ENCODE data around the gene FES. TPM values are rescaled to one million over a fixed set of nuclear protein-coding genes. Genes with fewer than 3 reads are reported as not detected.
A peak's percentile ranks its signal among the peaks of the same experiment; 100 is the strongest.
"Not testable (repeated sequence)": the region's sequence is repeated elsewhere in the genome, so short reads cannot be mapped to it uniquely, and the experiment has no call there.

The FES gene
- 16.2 TPM for total RNA-seq
- long read RNA-seq, transcript FES-201 (19 exons, 2,829 nt), result major isoform, 7 of 19 reads
- long read RNA-seq, partial matches to known transcripts, result 3 of 19 reads
- long read RNA-seq, other reads (novel, unspliced or antisense), result 9 of 19 reads

GRCh38 chr15:90883976-90884718 lies at the start of gene FES:
Gene FES, plus strand, starts transcription at chr15:90884504. Its CDS starts 542 bp downstream, at chr15:90885046.
- DNase-seq (ENCODE audit: low spot score), result peak; percentile 94
- intact Hi-C loops (cut with DNase I), result loop anchor here (1.0 to 10.0 kb wide), 2 partner anchors 14 to 389 kb away; no protein-coding TSS in a partner anchor

GRCh38 chr15:90834626-90835025 lies 49.7 kb upstream of the FES start:
- intact Hi-C loops (cut with DNase I), result no loop called here
- no peak for DNase-seq (ENCODE audit: low spot score)

- intact Hi-C loops (cut with DNase I), result no loop called here
Measured at GRCh38 chr15:90836296-90836871, 47.9 kb upstream of the FES start.

GRCh38 chr15:90837094-90837493 lies 47.2 kb upstream of the FES start:
- intact Hi-C loops (cut with DNase I), result no loop called here
- no peak for DNase-seq (ENCODE audit: low spot score)

More at GRCh38 chr15:90836296-90836871, 47.9 kb upstream of the FES start:
- no peak for DNase-seq (ENCODE audit: low spot score)

GRCh38 chr15:90838139-90838538 lies 46.2 kb upstream of the FES start:
- intact Hi-C loops (cut with DNase I), result no loop called here
- DNase-seq (ENCODE audit: low spot score), result no peak

- DNase-seq (ENCODE audit: low spot score), result no peak
- intact Hi-C loops (cut with DNase I), result no loop called here
Measured at GRCh38 chr15:90838544-90838943, 45.8 kb upstream of the FES start.

- peak; percentile 80 for DNase-seq (ENCODE audit: low spot score)
- intact Hi-C loops (cut with DNase I), result no loop called here
Measured at GRCh38 chr15:90839187-90840071, 44.9 kb upstream of the FES start.

- intact Hi-C loops (cut with DNase I), result no loop called here
- no peak for DNase-seq (ENCODE audit: low spot score)
Measured at GRCh38 chr15:90840157-90840855, 44.0 kb upstream of the FES start.

GRCh38 chr15:90840954-90841353 lies 43.4 kb upstream of the FES start:
- no peak for DNase-seq (ENCODE audit: low spot score)
- intact Hi-C loops (cut with DNase I), result no loop called here

- intact Hi-C loops (cut with DNase I), result no loop called here
- DNase-seq (ENCODE audit: low spot score), result no peak
Measured at GRCh38 chr15:90844696-90845095, 39.6 kb upstream of the FES start.

GRCh38 chr15:90845201-90845949 lies 38.9 kb upstream of the FES start:
- intact Hi-C loops (cut with DNase I), result no loop called here
- peak; percentile 76 for DNase-seq (ENCODE audit: low spot score)

GRCh38 chr15:90849424-90849823 lies 34.9 kb upstream of the FES start:
- intact Hi-C loops (cut with DNase I); DNase-seq (ENCODE audit: low spot score): not testable (repeated sequence)

- no peak for DNase-seq (ENCODE audit: low spot score)
- intact Hi-C loops (cut with DNase I), result no loop called here
Measured at GRCh38 chr15:90851114-90851513, 33.2 kb upstream of the FES start.

- DNase-seq (ENCODE audit: low spot score), result no peak
- intact Hi-C loops (cut with DNase I), result no loop called here
Measured at GRCh38 chr15:90851940-90852339, 32.4 kb upstream of the FES start.

- intact Hi-C loops (cut with DNase I), result no loop called here
Measured at GRCh38 chr15:90855139-90855538, 29.2 kb upstream of the FES start.

GRCh38 chr15:90857337-90857736 lies 27.0 kb upstream of the FES start:
- intact Hi-C loops (cut with DNase I), result no loop called here
- DNase-seq (ENCODE audit: low spot score), result no peak

More at GRCh38 chr15:90855139-90855538, 29.2 kb upstream of the FES start:
- DNase-seq (ENCODE audit: low spot score), result no peak

GRCh38 chr15:90857883-90858443 lies 26.3 kb upstream of the FES start:
- intact Hi-C loops (cut with DNase I), result no loop called here
- DNase-seq (ENCODE audit: low spot score), result no peak
